A549 (cell line): ENCODE data around the gene DYNC1I1. TPM values are rescaled to one million over a fixed set of nuclear protein-coding genes. Genes with fewer than 3 reads are reported as not detected.

Source experiments
- ATAC-seq, 2 experiments: fragments of 200-7000 bp in 1 of 2; fragments of >200 bp in 1 of 2; cut with Nextera tagmentation in 1 of 2; cut with Tn5 transposase in 1 of 2; 3 replicates each; pipeline versions ENCODE4 v1.8.0 to v1.9.1; 2018 to 2020; ENCODE audit warnings: mild to moderate bottlenecking in 1 of 2, moderate library complexity in 1 of 2
- CTCF ChIA-PET: fragments of 300-600 bp; sonication (Branson Sonifier 250); formaldehyde crosslinking; extraction: SDS; loops from one replicate; lab custom pipeline; 2021; ENCODE audit warnings: antibody characterized with exemption, inconsistent platforms; lab: Yijun Ruan, JAX
- POLR2A ChIA-PET: fragments of 350-600 bp; formaldehyde crosslinking; extraction: SDS; loops from one replicate; lab custom pipeline; 2021; ENCODE audit warnings: antibody characterized with exemption, inconsistent platforms; lab: Yijun Ruan, JAX
- DNase-seq, 2 experiments: peaks; one replicate each; pipeline versions ENCODE4 v3.0.0 to v3.0.0-alpha.2; 2011 to 2016; ENCODE audit warnings: low read depth in 1 of 2, low spot score in 1 of 2
- FAIRE-seq: peaks from 2 replicates; lab custom pipeline; 2011; peaks lifted over from hg19 to GRCh38; lab: Jason Lieb, UNC
- H3K27ac ChIP-seq, 2 experiments: fragments of >200 bp; sonication (Bioruptor Twin); formaldehyde crosslinking; 3 replicates each; pipeline ENCODE4 v1.5.1; 2016 to 2017
- H3K4me1 ChIP-seq: fragments of >200 bp; sonication (Bioruptor Twin); formaldehyde crosslinking; 3 replicates; pipeline ENCODE4 v1.6.1; 2016
- H3K4me2 ChIP-seq: fragments of >200 bp; sonication (Bioruptor Twin); formaldehyde crosslinking; 3 replicates; pipeline ENCODE4 v1.6.1; 2016
- H3K4me3 ChIP-seq: fragments of >200 bp; sonication (Bioruptor Twin); formaldehyde crosslinking; 3 replicates; pipeline ENCODE4 v1.5.1; 2016
- H3K9me3 ChIP-seq: fragments of >200 bp; sonication (Bioruptor Twin); formaldehyde crosslinking; 3 replicates; pipeline ENCODE4 v1.6.1; 2016
- BCL3 ChIP-seq: fragments of >200 bp; sonication (Bioruptor Twin); formaldehyde crosslinking; IDR thresholded peaks from 3 replicates; pipeline ENCODE4 v1.6.1; 2016
- BHLHE40 ChIP-seq: IDR thresholded peaks from 2 replicates; pipeline ENCODE4 v1.6.1; 2012; ENCODE audit warnings: low read depth, low read length, inconsistent platforms
- CHD2 ChIP-seq: fragments of 150-350 bp; IDR thresholded peaks from 2 replicates; pipeline ENCODE4 v1.6.1; 2014; ENCODE audit warnings: low read length; ENCODE audit not compliant: partially characterized antibody
- CHD4 ChIP-seq: fragments of 200-600 bp; sonication (generic); IDR thresholded peaks from 2 replicates; pipeline ENCODE4 v1.6.1; 2016; ENCODE audit warnings: antibody characterized with exemption, mild to moderate bottlenecking, borderline replicate concordance
- E2F6 ChIP-seq: IDR thresholded peaks from 2 replicates; pipeline ENCODE4 v1.6.1; 2012; ENCODE audit warnings: low read depth, borderline replicate concordance
- EHMT2 ChIP-seq: fragments of 200-600 bp; sonication (generic); IDR thresholded peaks from 2 replicates; pipeline ENCODE4 v1.6.1; 2016; ENCODE audit warnings: antibody characterized with exemption, low read depth, mild to moderate bottlenecking, moderate library complexity
- EP300 ChIP-seq, 2 experiments: fragments of >200 bp; sonication (Bioruptor Twin); formaldehyde crosslinking; IDR thresholded peaks; 2 replicates in 1 of 2; 3 replicates in 1 of 2; pipeline ENCODE4 v1.6.1; 2016 to 2017
- FOXS1 ChIP-seq: fragments of 250-450 bp; sonication (Bioruptor Pico); IDR thresholded peaks from 2 replicates; pipeline ENCODE4 v1.5.0; 2020; ENCODE audit warnings: mild to moderate bottlenecking, moderate library complexity
- HEYL ChIP-seq: fragments of 250-450 bp; sonication (Bioruptor Pico); IDR thresholded peaks from 2 replicates; pipeline ENCODE4 v1.8.0; 2021; ENCODE audit warnings: mild to moderate bottlenecking, moderate library complexity
- HMGXB4 ChIP-seq: fragments of 250-450 bp; sonication (Bioruptor Pico); IDR thresholded peaks from 2 replicates; pipeline ENCODE4 v1.5.0; 2021; ENCODE audit warnings: mild to moderate bottlenecking, moderate library complexity, borderline replicate concordance
- HOXB5 ChIP-seq: fragments of 250-450 bp; sonication (Bioruptor Pico); IDR thresholded peaks from 2 replicates; pipeline ENCODE4 v1.5.0; 2020; ENCODE audit warnings: mild to moderate bottlenecking, moderate library complexity
- KDM5A ChIP-seq: fragments of 200-600 bp; sonication (generic); IDR thresholded peaks from 2 replicates; pipeline ENCODE4 v1.6.1; 2016; ENCODE audit warnings: antibody characterized with exemption, mild to moderate bottlenecking
- PHF8 ChIP-seq: fragments of 200-600 bp; sonication (generic); IDR thresholded peaks from 2 replicates; pipeline ENCODE4 v1.6.1; 2016; ENCODE audit warnings: low read depth, mild to moderate bottlenecking, antibody characterized with exemption, moderate library complexity, borderline replicate concordance
- RAD21 ChIP-seq, 2 experiments: fragments of >200 bp in 1 of 2; sonication (Bioruptor Twin) in 1 of 2; formaldehyde crosslinking in 1 of 2; IDR thresholded peaks in 1 of 2; conservative IDR thresholded peaks in 1 of 2; 2 replicates in 1 of 2; 3 replicates in 1 of 2; pipeline ENCODE4 v1.6.1; 2012 to 2018; ENCODE audit warnings: inconsistent platforms in 1 of 2
- REST ChIP-seq: fragments of 200-600 bp; sonication (generic); IDR thresholded peaks from 2 replicates; pipeline ENCODE4 v1.6.1; 2016; ENCODE audit warnings: antibody characterized with exemption, mild to moderate bottlenecking, moderate library complexity
- TFCP2L1 ChIP-seq: fragments of 250-450 bp; sonication (Bioruptor Pico); IDR thresholded peaks from 2 replicates; pipeline ENCODE4 v1.5.0; 2021; ENCODE audit warnings: mild to moderate bottlenecking
- TP53 ChIP-seq: fragments of 250-450 bp; sonication (Bioruptor Pico); IDR thresholded peaks from 2 replicates; pipeline ENCODE4 v1.5.0; 2021; ENCODE audit warnings: mild to moderate bottlenecking, moderate library complexity
- USF2 ChIP-seq: fragments of 450-650 bp; IDR thresholded peaks from 2 replicates; pipeline ENCODE4 v1.6.1; 2014; ENCODE audit warnings: antibody characterized with exemption
- ZC3H11A ChIP-seq: fragments of 450-650 bp; IDR thresholded peaks from 2 replicates; pipeline ENCODE4 v1.6.1; 2014; ENCODE audit warnings: antibody characterized with exemption, mild to moderate bottlenecking
- ZFP36 ChIP-seq: fragments of 450-650 bp; IDR thresholded peaks from 2 replicates; pipeline ENCODE4 v1.6.1; 2014; ENCODE audit warnings: borderline replicate concordance; ENCODE audit not compliant: partially characterized antibody
- WGBS: methylation state at CpG from one replicate; pipeline ENCODE4 v1.1.6; 2017; ENCODE audit errors: missing lambda C conversion rate; 5-methylcytosine and 5-hydroxymethylcytosine counted together
- polyA plus RNA-seq, 4 experiments: library from polyadenylated mRNA; depleted of rRNA in 3 of 4; stranded (reverse); fragments of >200 nt; fragmentation: RNase III in 1 of 4; extraction: RNeasy Plus Mini Kit Qiagen cat#74134 plus additional on column Dnase treatment in 1 of 4; gene quantifications; 2 replicates in 3 of 4; 3 replicates in 1 of 4; pipeline ENCODE4 v1.2.3, GENCODE V29; 2011 to 2017

Gene DYNC1I1
- polyA plus RNA-seq, 2 of the 4 experiments (the other 2 are of a cell fraction) = 0.04 TPM; not detected in 1

GRCh38 chr7:95766086-95766485 is 6.3 kb upstream of the DYNC1I1 start (continued):
- TF ChIP-seq USF2 (no peak), EP300 (IDR thresholded peaks at IDR 0.05) (no peak), PHF8 (no peak)

- H3K4me3 ChIP-seq = no peak overlapping the region
- 84% methylated on average over 1 of the region's 1 CpG for WGBS
- POLR2A ChIA-PET = interaction anchor here (0.7 kb wide), 1 partner anchor 1309 kb away, joined by 3 read pairs; no protein-coding TSS in a partner anchor
- ATAC-seq = no peak
- no peak for TF ChIP-seq ZC3H11A
- TF ChIP-seq, all 56 proteins: peak for 0
- no peak for DNase-seq
- no peaks in the 10 kb centered on the region for H3K4me1 ChIP-seq
- CTCF ChIA-PET = no interaction called here
- no peak overlapping the region for H3K27ac ChIP-seq
- no peaks in the 10 kb centered on the region for H3K9me3 ChIP-seq
- no peak overlapping the region for H3K4me2 ChIP-seq
- no peak for FAIRE-seq
Measured at GRCh38 chr7:95766657-95767056, 5.7 kb upstream of the DYNC1I1 start.

- peak overlapping the region; percentile 12 to 73; a peak in 3 of 6 replicates for H3K27ac ChIP-seq
- TF ChIP-seq HEYL (CRISPR knock-in tag) = no peak
- TF ChIP-seq ZC3H11A = no peak
- no peak for TF ChIP-seq TP53 (CRISPR knock-in tag)
- no peak for TF ChIP-seq RAD21 (conservative IDR thresholded peaks at IDR 0.05 in 1 of 2, IDR thresholded peaks at IDR 0.05 in 1 of 2)
- TF ChIP-seq HOXB5 (CRISPR knock-in tag) = no peak
- TF ChIP-seq BHLHE40 = no peak
- no peak for TF ChIP-seq ZFP36
- no peak for TF ChIP-seq EHMT2
- no peak for TF ChIP-seq FOXS1 (CRISPR knock-in tag)
- peak overlapping the region; percentile 60 for H3K4me3 ChIP-seq
- no peaks in the 10 kb centered on the region for H3K9me3 ChIP-seq
- POLR2A ChIA-PET = no interaction called here
- peak overlapping the region; percentile 95 for H3K4me2 ChIP-seq
- 0 out of 3 replicates have a peak, but pooled peaks cover 4% of the 10 kb centered on the region for H3K4me1 ChIP-seq
- 84% methylated on average over 25 of the region's 45 CpGs for WGBS
- DNase-seq (no peak), ATAC-seq (peak; percentile 14 to 20; a peak in 3 of 6 replicates), FAIRE-seq (no peak)
- CTCF ChIA-PET = interaction anchor here (0.6 to 1.5 kb wide), 4 partner anchors 24 to 98 kb away, joined by 3 to 4 read pairs (median 3); no protein-coding TSS in a partner anchor
Measured at GRCh38 chr7:95772771-95773581, 622 bp downstream of the DYNC1I1 start.

- POLR2A ChIA-PET = no interaction called here
- no peaks in the 10 kb centered on the region for H3K9me3 ChIP-seq
- no peak overlapping the region for H3K27ac ChIP-seq
- no peak overlapping the region for H3K4me2 ChIP-seq
- no peak overlapping the region for H3K4me3 ChIP-seq
- DNase-seq (no peak), FAIRE-seq (no peak), ATAC-seq (no peak)
- 0 out of 3 replicates have a peak, but pooled peaks cover 4% of the 10 kb centered on the region for H3K4me1 ChIP-seq
- 57% methylated on average over 2 of the region's 2 CpGs for WGBS
- CTCF ChIA-PET = no interaction called here
- no peak for TF ChIP-seq CHD2
- TF ChIP-seq KDM5A = no peak
- TF ChIP-seq TFCP2L1 (CRISPR knock-in tag) = no peak
- no peak for TF ChIP-seq REST
- TF ChIP-seq E2F6 = no peak
- no peak for TF ChIP-seq CHD4
- TF ChIP-seq ZFP36 = no peak
- TF ChIP-seq RAD21 (conservative IDR thresholded peaks at IDR 0.05 in 1 of 2, IDR thresholded peaks at IDR 0.05 in 1 of 2) = no peak
- TF ChIP-seq HMGXB4 (CRISPR knock-in tag) = no peak
- TF ChIP-seq BCL3 = no peak
Measured at GRCh38 chr7:95776561-95777185, 4.3 kb downstream of the DYNC1I1 start.
